GM19043 (cell line): ENCODE measurements around the gene ATXN7L1.

ENCODE experiments used
- ATAC-seq: cut with Tn5 transposase; IDR thresholded peaks from one replicate; pipeline ENCODE4 v1.9.1; 2021; ENCODE audit warnings: low read depth; ENCODE audit not compliant: unreplicated experiment

The ATXN7L1 gene

GRCh38 chr7:105786520-105787470 lies 89.6 kb downstream of the ATXN7L1 start:
- ATAC-seq: no peak

- no peak for ATAC-seq
Observed at GRCh38 chr7:105782391-105783042, 93.9 kb downstream of the ATXN7L1 start.

DNA sequence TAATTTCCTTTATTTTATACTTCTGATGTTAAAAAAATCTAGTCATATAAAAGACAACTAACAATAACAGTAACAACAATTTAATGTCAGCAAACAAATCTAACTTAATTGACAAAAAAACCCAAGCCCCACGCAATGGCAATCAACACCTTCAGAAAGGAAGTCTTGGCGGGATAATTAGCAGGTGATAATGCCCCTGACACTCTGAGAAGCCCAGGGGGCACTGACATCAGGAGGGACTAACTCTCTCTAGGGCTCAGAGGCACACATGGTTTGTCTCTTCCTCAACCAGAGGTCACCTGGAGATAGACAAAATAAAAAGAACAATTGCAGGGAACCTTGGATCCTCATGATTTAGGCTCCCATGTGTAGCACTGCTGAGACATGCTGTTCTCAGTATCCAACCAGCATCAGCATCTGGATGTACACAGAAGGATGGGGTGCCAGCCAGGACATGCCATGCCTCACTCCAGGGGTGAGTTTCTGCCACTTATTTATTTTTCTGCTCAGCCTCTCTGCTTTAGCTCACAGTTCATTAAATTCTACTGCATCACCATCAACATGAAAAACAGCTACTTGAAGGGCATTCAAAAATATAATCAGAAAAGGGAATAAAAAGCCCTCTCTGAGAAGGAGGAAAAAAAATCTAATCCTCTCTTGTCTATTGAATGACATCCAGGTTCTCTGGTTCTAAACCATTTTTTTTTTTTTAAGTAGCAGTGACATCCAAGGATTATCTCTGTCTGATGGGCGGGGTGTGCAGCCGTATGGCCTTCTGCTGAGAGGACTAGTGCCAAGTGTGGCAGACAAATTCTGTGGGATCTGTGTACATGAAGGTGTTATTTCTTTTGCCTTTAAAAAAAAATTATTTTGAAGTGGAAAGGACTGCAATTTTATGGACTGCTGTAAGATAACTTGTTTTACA lies 96.3 kb downstream of the ATXN7L1 start:
- no peak for ATAC-seq

DNA sequence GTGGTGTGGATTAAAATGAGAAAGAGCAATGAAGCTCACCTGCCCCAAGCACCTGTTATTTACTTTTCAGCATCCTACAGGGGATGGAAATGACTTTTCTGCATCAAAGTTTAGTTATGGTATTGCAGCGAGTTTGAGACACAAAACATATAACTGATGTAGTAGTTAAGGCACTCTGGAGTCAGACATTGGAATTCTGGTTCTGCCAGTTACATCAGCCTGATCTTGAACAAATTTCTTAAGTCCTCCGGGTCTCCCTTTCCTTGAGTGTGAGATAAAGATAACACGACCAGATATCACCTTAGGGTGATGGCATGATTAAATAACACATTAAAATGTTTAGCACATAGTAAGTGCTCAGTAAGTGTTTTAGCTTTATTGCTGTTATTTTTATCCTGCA lies 97.4 kb downstream of the ATXN7L1 start:
- no peak for ATAC-seq

GRCh38 chr7:105776986-105777910 lies 99.2 kb downstream of the ATXN7L1 start:
- no peak for ATAC-seq

DNA sequence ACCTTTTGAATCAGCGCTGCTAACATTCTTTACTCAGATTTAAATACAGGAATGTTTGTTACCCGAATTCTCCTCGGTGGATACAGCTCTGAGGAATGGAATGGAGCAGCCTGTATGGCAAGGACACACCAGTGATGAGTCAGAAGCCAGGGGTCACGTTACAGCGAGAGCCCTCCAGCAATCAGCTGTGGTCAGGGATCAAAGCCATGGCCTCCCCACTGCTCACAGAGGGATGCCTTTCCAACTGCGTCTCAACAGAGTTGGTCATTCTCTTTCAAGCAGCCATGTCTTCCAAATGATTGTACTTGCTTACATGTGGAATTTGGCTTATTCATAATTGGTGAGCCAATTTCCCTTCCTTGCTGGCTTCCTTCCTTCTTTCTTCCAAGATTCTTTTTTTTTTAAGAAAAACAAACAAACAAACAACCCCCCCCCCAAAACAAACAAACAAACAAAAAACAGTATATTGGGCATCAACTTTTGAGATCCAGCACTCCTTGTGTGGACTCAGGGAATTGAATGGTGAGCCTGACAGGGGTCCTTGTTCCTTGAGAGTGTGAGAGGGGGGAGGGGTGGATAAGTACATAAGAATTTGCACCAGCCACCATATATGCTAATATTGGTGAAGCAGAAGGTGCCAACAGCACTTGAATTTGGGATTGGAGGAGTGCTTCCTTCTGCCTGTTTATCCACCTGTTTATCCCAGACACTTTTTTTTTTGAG lies 100.2 kb downstream of the ATXN7L1 start:
- ATAC-seq: no peak

DNA sequence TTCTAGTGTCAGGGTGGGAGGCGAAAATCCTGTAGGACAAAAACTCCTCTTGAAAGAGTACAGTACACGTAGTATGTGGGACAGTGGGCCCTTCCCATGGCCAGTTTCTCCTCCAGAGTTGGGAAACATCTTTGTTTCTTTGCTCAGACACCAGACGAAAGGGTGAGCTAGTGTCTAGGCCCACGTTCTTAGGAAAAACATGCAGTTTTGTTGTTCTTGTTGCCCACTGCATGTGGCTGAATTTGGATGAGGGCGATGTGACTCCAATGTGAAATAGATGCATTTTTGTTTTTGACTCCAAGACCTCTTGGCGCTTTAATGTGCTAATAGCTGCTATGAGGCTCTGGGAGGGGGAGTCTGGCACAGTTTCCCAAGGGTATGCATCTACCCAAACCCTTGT lies 100.8 kb downstream of the ATXN7L1 start:
- ATAC-seq: no peak

DNA sequence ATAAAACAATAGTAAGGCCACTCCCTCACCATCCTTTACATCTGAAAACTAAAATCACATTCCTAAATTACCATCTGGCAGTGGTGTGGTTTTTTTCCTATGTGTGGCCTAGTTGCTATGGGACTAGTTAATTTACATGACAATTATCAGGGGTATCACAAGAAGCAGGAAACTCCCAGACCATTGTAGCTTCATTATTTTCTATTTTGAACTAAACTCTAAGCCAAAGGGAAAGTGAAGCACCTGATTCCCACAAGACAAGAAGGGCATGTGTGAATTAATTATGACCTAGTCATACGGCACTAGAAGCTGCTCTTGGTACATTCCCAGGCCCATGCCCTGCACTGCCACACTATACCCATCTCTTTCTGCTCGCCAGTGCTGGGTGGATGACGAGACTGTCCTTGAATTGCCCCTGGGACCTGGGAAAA lies 103.4 kb downstream of the ATXN7L1 start:
- no peak for ATAC-seq

DNA sequence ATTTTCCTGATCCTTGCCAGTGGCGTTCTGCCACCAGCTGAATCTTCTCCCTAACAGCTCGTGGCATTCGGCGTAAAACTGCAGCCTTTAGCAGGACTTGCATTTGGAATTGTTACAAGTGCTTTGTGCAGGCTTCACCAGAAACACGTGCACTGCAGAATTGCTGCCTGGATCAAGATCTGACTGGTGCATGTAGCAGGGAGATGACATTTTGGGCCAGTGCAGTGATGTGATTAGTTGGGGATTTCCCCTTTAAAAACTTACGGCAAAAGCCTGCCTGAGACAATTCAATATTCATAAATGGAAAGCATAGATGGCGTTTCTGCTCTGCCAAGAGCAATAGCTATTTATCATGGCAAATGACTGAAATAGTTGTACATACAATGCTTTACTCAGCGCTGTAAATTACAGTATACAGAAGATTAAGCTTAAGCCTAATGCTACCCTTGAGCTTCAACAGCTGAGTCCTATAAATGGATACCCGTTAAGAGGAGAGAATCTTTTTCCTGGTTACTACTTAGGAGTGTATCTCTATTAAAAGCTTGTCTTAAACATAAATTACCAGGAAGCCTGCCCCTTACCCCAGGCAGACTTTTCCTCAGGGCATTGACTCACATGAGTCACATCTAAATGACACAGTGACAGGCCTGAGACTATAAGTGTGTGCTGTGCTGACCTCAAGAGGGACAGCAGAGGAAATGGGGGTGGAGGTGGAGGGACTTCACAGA lies 106.3 kb downstream of the ATXN7L1 start:
- no peak for ATAC-seq

DNA sequence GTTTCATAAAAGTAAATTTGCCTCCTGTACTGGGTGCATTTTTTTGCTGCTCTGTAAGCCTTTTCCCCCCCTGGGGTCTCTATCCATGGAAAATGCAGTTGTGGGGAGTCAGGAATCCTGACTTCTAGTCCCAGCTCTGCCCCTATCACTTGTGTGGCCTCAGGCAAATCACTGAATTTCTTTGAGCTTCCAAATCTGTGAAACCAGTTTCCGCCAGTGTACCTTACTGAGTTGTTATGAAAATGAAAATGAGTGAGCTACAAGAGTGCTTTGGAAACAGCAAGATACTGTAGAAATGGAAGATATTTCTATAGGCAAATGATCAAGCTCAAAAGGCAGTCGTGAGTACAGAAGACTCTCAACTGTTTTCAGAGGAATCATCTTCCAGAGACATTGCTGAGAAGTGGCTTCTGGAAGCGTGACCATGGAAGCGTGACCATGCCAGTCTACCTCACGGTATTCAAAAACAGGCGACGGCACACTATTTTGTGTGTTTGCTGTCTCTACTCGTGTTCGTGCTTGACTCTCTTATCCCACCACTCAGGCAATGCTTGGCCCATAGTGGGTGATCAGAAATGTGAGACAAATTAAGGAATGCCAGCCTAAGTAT lies 107.4 kb downstream of the ATXN7L1 start:
- no peak for ATAC-seq

DNA sequence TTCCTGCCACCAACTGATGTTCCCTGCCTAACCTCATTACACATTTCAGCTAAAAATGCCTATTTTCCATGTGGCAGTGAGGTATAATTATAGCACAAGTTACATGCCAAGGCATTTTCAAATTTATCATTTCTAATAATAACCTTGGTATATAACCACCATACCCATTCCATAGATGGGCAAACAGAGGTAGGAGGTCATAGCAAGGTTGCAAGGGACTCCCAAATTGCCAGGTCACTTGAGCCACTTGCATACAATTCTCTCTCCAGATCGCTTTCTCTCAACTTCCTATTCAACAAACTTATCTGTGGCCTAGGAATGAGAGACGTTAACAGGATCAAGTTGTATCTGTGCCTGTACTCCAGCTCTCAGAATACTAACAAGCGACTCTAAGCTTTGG lies 108.3 kb downstream of the ATXN7L1 start:
- no peak for ATAC-seq

- ATAC-seq: no peak
Observed at GRCh38 chr7:105766421-105767073, 109.9 kb downstream of the ATXN7L1 start.

DNA sequence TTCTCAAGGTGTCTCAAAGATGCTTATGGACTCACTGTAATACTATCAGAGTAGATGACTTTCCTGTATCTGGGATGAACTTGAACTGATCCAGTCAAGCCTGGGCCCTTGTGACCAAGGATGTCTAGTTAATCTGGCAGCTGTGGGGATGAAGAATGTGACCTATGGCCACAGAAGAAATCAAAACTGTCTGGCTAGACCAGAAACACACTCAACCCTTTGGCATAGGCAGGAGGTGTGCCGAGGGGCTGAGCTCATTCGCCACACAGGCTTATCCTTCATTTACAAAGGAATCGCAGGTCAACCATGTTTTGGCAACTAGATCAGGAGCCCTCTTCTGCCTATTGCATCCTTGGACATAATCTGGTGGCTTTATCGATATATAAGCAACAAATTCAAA lies 110.6 kb downstream of the ATXN7L1 start:
- no peak for ATAC-seq

GRCh38 chr7:105764506-105764905 lies 111.9 kb downstream of the ATXN7L1 start:
- ATAC-seq: no peak

GRCh38 chr7:105760551-105761447 lies 115.6 kb downstream of the ATXN7L1 start:
- ATAC-seq: no peak
